GM18873 (cell line): ENCODE results near the gene STK4.

Experiments used
- ATAC-seq: cut with Tn5 transposase; IDR thresholded peaks from one replicate; pipeline ENCODE4 v1.9.1; 2021; ENCODE audit warnings: mild to moderate bottlenecking, moderate library complexity, moderate number of reproducible peaks; ENCODE audit not compliant: unreplicated experiment, low FRiP score

Gene STK4

DNA sequence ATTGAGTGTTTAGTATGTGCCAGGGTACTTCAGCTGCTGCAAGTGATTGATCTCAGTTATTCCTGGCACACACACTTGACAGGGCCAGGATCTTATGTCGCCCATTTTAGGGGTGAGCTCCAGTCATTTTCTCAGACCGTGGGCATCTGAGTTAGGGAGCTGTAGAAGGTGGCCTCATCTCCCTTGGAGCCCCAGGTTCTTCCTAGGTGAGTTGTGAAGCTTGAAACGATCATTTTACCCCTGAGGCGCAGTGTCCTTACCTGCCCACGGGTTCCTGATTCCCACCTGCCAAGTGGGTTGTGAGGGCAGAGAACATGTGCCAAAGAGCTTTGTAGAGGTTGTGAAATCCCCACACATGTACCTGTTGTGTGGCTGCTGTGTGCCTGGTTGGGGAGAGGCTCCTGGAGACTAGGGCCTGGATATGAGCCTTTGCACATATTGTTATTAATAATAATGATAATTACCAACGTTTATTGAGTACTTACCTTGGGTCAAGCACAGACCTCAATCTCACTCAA is 135.1 kb downstream of the STK4 start:
- no peak for ATAC-seq

DNA sequence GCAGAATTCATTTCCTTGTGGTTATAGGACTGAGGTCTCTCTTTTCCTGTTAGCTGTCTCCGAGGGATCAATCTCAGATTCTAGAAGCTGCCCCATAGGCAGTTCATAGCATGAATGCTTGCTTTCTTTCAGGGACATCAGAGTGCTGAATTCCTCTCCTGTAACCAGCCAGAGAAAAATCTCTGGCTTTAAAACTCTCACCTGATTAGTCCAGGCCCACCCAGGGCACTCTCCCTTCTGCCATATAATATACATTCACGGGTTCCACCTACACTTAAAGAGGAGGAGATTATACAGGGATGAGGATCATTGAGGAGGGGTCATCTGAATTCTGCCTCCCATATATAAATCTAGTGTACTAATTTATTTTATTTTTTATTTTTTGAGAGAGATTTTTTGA is 136.8 kb downstream of the STK4 start:
- no peak for ATAC-seq

- no peak for ATAC-seq
Observed at GRCh38 chr20:45104786-45105185, 138.5 kb downstream of the STK4 start.

- ATAC-seq: no peak
Observed at GRCh38 chr20:45105317-45105716, 139.0 kb downstream of the STK4 start.

- no peak for ATAC-seq
Observed at GRCh38 chr20:45109634-45110033, 143.3 kb downstream of the STK4 start.

DNA sequence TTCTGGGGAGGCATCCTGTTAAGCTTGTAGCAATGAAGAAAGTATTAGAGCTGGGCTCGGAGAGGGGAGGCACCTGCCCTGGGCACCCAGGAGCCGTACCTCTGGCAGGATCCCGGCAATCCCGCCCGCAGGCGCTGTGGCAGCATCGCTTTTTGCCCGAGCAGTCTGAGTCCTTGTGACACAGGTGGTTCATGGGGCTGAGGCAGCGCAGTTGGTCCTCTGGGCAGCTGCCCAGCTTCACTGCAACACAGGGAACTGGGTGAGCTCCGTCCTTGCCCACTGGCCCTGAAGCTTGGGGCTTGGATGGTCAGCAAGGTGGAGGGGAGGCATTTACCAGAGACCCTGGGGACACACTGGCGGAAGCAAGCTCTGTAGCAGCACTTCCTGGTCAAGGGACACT is 144.0 kb downstream of the STK4 start:
- no peak for ATAC-seq

- ATAC-seq: no peak
Observed at GRCh38 chr20:45111285-45111684, 145.0 kb downstream of the STK4 start.

DNA sequence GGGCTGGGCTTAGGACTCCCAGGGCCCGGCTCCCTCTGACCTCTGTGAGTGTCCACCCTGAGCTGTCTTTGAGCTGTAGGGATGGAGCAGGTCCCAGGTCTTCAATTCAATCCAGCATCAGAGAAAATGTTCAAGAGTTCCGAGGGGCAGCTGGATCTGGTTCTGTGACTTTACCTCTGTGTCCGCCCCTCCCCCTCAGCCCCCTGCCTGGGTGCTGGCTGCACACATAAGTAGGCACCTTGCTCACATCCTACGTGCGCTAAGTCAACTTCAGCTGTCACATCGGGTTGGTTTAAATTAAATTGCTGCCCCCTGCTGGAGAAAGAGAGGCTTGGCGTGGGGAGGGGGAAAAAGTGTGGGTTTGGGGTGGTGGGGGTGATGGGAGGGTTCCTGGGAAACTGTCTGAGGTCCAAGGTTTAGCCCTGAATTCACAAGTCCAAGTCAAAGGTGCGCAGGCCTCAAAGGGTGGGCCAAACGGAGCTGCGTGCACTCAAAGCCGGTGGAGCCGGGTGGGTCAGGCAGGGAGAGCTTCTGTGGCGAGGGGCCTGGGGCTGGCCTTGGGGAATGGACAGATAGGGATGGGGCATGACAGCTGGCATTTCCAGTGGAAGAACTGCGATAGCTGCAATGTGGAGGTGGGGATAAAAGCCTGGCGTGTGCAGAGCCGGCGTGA is 145.6 kb downstream of the STK4 start:
- no peak for ATAC-seq

- no peak for ATAC-seq
Observed at GRCh38 chr20:45112754-45113153, 146.4 kb downstream of the STK4 start.

DNA sequence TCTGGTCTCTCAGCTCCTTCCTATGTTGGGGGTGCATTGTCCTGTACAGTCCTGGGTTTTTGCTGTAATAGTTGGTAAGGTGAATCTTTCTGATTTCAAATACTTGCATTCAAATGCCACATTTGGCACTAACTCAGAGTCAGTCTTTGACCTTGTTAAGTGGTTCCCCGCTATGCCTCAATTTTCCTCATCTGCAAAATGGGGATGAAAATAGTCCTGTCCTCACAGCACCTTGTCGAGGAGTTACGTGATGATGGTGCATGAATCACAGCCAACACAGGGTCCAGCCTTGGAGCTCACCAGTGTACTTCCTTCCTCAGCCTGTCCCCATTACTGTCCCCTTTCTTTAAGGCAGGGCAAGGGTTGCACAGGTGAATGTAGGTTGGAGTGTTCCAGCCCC is 147.6 kb downstream of the STK4 start:
- ATAC-seq: no peak

DNA sequence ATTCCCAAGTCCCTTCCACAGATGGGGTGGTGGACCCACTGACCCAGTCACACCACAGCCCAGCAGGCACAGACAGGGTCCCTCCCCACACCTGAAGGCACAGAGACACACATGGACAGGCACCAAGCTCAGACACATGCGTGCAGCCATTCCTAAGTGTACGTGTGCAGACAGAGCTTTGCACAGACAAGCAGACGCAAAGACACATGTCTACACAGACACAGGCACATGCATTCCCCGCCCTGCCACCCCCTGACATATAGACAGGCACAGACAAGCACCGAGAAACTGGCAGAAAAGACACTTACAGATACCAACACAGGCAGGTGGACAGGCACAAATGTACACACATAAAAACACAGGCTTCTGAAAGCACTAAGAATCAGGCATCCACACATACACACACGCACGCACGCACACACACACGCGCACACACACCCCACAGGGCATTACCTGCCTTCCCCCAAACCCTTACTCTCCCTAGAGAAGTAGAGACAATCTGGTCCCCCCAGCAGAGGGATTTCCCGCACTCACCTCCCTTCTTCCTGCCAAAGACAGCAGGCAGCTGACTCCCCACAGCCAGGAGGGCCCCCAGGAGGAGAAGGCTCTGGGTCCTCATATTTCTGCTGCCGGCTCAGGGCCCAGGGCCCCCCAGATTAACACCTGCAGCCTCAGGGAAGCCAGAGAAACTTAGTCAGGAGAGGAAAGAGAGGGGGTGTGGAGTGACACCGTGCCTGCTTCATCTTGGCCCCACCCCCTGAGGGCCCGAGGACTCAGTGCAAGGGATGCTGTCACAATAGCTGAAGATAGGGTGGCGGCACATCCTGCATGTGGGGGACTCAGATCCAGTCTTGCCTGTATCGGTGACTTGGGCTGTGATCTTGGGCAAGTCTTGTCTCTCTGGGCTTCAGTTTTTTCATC is 148.4 kb downstream of the STK4 start, which contains the start of gene WFDC5:
Gene WFDC5 (minus strand): TSS at position 710 of the 921 bp plus-strand sequence. CDS start 91 bp downstream, at position 619.
- ATAC-seq: no peak

GRCh38 chr20:45115386-45115774 is 149.1 kb downstream of the STK4 start:
- ATAC-seq: no peak

- ATAC-seq: no peak
Observed at GRCh38 chr20:45115829-45116228, 149.5 kb downstream of the STK4 start.

DNA sequence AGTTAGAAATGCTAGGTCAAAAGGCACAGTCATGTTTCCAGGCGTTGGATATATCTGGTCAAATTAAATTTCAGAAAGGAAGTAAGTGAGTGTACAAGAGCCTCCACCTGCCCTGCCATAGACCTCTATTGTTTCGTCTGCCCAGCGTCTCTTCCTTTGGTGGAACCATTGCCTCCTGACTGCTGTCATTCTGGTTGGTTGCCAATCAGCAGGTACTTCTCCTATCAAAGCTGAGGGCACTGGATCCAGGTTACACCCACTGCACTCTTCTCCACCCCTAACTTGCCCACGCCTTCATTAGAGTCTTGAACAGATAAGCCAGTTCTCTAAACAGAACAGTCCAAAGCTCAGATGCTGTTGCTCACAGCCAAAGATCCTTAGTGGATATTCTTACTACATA is 151.3 kb downstream of the STK4 start:
- no peak for ATAC-seq

DNA sequence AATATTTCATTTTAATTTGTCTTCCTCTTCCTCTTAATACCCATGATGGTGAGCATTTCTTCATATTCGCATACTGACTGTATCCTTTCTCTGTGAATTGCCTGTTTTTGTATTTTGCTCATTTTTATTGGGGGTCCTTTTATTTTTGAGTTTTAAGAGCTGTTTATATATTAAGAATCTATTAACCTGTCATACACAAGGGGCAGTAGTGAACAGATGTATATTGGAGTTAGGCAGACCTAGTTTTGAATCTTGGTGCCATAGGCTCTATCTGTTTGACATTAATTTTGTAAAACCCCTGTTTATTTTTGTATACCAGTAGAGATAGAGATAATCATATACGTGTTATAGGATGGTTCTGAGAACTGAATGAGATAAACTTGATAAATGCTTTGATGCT is 151.7 kb downstream of the STK4 start:
- no peak for ATAC-seq

DNA sequence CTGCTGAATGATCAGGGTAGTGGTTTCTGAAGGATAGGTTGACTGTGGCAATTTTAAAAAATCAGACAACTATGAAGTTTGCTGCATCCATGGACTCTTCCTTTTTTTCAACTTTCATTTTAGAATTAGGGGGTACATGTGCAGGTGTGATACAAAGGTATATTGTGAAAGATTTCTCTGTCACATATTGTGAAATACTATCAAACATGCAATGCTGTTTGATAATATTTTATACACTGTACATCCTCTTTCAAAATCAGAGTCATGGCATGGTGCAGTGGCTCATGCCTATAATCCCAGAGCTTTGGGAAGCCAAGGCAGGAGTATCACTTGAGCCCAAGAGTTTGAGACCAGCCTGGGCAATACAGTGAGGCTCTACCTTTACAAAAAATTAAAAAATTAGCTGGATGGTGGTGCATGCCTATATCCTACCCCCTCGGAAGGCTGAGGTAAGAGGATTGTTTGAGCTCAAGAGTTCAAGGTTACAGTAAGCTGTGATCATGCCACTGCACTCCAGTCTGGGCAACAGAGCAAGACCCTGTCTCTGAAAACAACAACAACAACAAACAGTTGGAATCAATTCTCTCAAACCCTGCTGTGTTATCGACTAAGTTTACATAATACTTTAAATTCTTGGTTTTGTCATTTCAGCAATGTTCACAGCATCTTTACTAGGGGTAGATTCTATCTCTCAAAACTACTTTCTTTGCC is 153.4 kb downstream of the STK4 start:
- ATAC-seq: no peak

GRCh38 chr20:45121388-45121787 is 155.1 kb downstream of the STK4 start:
- ATAC-seq: no peak

- no peak for ATAC-seq
Observed at GRCh38 chr20:45124365-45124764, 158.1 kb downstream of the STK4 start, which contains the start of gene WFDC12. TSS of gene WFDC12 (minus strand) at chr20:45124465. CDS start at chr20:45124447, 18 bp downstream.

DNA sequence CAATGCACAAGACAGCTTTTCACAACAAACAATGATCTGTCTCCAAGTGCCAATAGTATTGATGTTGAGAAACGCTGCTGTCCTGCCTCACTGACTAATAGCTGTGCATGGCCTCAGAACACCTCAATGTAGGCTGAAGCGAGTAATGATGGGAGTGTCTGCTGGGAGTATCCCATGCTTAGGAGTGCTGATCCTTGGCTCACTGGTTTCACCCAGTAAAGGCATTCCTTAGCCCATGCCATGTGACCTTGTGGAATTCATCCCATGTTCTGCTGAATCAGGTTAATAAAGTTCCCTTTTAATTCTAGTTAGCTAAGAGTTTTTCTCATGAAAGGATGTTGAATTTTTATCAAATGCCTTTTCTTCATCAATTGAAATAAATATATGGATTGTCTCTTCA is 161.8 kb downstream of the STK4 start:
- no peak for ATAC-seq
